ENCODE results near the gene TEX264. TPM values are rescaled to one million over a fixed set of nuclear protein-coding genes. Genes with fewer than 3 reads are reported as not detected.

Gene TEX264
- total and polyA plus RNA-seq, 8 donors, result 18.7 to 73.0 (median 37.3) TPM

DNA sequence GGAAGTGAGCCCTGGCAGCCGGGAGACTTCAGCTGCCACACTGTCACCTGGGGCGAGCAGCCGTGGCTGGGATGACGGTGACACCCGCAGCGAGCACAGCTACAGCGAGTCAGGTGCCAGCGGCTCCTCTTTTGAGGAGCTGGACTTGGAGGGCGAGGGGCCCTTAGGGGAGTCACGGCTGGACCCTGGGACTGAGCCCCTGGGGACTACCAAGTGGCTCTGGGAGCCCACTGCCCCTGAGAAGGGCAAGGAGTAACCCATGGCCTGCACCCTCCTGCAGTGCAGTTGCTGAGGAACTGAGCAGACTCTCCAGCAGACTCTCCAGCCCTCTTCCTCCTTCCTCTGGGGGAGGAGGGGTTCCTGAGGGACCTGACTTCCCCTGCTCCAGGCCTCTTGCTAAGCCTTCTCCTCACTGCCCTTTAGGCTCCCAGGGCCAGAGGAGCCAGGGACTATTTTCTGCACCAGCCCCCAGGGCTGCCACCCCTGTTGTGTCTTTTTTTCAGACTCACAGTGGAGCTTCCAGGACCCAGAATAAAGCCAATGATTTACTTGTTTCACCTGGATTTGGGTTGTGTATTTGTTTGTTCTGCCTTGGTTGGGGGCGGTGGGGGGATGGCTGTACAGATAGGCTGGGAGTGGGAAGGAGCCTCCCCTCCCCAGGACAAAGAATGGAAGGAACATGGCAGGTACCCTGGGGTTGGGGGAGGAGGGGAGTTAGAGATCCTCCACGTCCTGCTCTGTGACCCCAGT lies 32.9 kb downstream of the TEX264 start:
- Histone ChIP-seq H3K27ac (no peak overlapping the region), H3K4me3 (no peak overlapping the region), H3K4me1 (peaks cover 5 to 14% (median 11%) of the 10 kb centered on the region in 4 donors), H3K36me3 (peaks cover 45 to 73% (median 67%) of the 10 kb centered on the region in 4 donors), H3K9me3 (no peaks in the 10 kb centered on the region), H3K27me3 (peaks cover 0 to 15% (median 0%) of the 10 kb centered on the region in 3 donors)
- 70 to 79% (median 75%) methylated on average over 2 to 12 of the region's 12 CpGs for WGBS, 5 donors
- no peak for DNase-seq
- intact Hi-C loops (cut with DNase I; ENCODE audit: low total_unique reads), result no loop called here
- TF ChIP-seq POLR2AphosphoS5 (IDR thresholded peaks at IDR 0.05) (no peak), POLR2A (IDR thresholded peaks at IDR 0.05) (no peak), EP300 (IDR thresholded peaks at IDR 0.05) (no peak)
- TF ChIP-seq, protein P1, sequence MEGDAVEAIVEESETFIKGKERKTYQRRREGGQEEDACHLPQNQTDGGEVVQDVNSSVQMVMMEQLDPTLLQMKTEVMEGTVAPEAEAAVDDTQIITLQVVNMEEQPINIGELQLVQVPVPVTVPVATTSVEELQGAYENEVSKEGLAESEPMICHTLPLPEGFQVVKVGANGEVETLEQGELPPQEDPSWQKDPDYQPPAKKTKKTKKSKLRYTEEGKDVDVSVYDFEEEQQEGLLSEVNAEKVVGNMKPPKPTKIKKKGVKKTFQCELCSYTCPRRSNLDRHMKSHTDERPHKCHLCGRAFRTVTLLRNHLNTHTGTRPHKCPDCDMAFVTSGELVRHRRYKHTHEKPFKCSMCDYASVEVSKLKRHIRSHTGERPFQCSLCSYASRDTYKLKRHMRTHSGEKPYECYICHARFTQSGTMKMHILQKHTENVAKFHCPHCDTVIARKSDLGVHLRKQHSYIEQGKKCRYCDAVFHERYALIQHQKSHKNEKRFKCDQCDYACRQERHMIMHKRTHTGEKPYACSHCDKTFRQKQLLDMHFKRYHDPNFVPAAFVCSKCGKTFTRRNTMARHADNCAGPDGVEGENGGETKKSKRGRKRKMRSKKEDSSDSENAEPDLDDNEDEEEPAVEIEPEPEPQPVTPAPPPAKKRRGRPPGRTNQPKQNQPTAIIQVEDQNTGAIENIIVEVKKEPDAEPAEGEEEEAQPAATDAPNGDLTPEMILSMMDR (IDR thresholded peaks at IDR 0.05), result no peak

DNA sequence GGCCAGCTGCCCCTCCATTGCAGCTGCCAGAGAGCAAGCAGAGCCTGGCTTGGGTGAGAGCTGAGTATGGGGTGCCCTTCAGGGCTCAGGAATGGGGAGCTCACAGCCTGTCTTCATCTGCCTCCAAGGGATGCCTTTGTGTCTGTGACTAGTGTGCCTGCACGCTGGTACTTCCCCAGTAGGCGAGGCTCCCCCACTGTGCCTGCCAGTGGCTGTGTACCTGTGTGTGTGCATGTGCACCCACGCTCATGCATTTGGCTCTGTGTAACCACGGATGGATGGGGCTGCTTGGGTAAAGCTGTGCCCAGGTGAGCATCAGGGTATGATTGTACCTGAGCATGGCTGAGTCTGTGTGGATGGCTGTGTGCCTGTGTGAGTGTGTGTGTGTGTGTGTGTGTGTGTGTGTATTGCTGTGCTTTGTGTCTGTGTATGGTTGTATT lies 33.5 kb downstream of the TEX264 start:
- no peak overlapping the region for H3K27ac ChIP-seq
- no peak overlapping the region for H3K4me3 ChIP-seq
- peaks cover 0 to 15% (median 0%) of the 10 kb centered on the region in 3 donors for H3K27me3 ChIP-seq
- intact Hi-C loops (cut with DNase I; ENCODE audit: low total_unique reads), result no loop called here
- peaks cover 39 to 67% (median 61%) of the 10 kb centered on the region in 4 donors for H3K36me3 ChIP-seq
- DNase-seq, result no peak
- TF ChIP-seq POLR2A (IDR thresholded peaks at IDR 0.05) (no peak), EP300 (IDR thresholded peaks at IDR 0.05) (no peak), POLR2AphosphoS5 (IDR thresholded peaks at IDR 0.05) (no peak)
- TF ChIP-seq, protein P1 (IDR thresholded peaks at IDR 0.05), result no peak
- no peaks in the 10 kb centered on the region for H3K9me3 ChIP-seq
- H3K4me1 ChIP-seq, result peaks cover 5 to 14% (median 11%) of the 10 kb centered on the region in 4 donors
- WGBS, 5 donors, result 73 to 90% (median 83%) methylated on average over 2 to 4 of the region's 4 CpGs

DNA sequence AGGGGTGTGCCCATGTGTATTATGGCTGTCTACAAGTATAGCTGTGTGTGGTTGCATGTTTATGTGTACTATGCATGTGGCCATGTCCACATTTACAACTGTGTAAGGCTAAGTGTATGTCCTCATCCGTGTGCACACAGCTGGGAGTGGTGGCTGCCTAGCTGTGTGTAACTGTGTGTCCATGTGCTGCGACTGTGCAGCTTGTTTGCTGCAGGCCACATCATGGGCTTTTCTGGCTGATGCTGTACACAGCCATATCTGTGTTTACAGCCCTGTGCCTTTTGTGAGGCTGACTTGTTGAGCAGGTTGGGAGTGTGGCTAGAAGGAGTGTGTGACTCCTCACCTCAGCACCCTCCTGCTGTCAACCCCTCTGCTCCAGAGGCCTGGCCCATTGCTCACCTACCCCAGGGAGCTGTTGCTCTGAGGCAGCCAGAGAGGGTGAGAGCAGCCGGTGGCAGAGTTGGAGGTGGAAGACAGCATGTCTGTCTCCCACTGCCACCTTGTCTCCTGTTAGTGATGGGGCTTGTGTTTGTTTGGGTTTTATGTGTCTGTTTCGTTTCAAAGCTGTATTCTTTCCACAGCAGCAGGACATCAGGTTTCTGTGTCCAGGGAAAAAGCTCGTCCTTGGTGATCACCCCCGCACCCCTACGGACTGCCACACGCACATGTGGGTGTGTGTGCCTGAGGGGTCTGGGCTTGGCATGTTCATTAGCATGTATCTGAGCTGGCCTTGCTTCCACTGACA lies 34.4 kb downstream of the TEX264 start:
- DNase-seq, result no peak
- H3K4me1 ChIP-seq, result peaks cover 5 to 14% (median 11%) of the 10 kb centered on the region in 4 donors
- peaks cover 0 to 15% (median 0%) of the 10 kb centered on the region in 3 donors for H3K27me3 ChIP-seq
- H3K9me3 ChIP-seq, result no peaks in the 10 kb centered on the region
- WGBS, 5 donors, result 85 to 92% (median 87%) methylated on average over 7 to 8 of the region's 8 CpGs
- intact Hi-C loops (cut with DNase I; ENCODE audit: low total_unique reads), result no loop called here
- no peak overlapping the region for H3K27ac ChIP-seq
- no peak overlapping the region for H3K4me3 ChIP-seq
- peaks cover 30 to 58% (median 52%) of the 10 kb centered on the region in 4 donors for H3K36me3 ChIP-seq
- TF ChIP-seq, protein P1 (IDR thresholded peaks at IDR 0.05), result no peak
- TF ChIP-seq EP300 (IDR thresholded peaks at IDR 0.05), result no peak
- TF ChIP-seq POLR2A (IDR thresholded peaks at IDR 0.05), result no peak
- no peak for TF ChIP-seq POLR2AphosphoS5 (IDR thresholded peaks at IDR 0.05)

DNA sequence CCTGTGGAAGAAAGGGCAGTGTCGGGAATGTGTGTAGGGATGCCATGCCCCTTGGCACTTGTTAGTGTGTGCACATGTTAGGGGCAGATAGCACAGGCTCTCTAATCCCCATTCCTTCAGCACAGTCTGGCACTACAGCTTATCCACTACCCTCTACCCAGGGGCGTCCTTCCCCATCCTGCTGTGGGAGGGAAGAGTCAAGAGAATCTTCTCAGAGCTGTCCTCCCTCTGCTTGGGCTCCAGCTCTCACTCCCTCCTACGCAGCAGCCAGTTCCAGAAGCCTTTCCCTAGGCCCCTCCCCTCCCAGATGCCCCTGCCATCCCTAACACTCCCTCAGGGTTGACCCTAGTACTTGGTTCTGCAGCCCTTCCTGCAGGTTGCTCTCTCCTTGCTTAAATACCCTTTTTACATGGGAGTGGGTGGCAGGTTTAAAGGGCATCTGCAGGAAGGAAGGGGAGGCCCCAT lies 35.0 kb downstream of the TEX264 start:
- Histone ChIP-seq H3K4me1 (peaks cover 5 to 14% (median 11%) of the 10 kb centered on the region in 4 donors), H3K36me3 (peaks cover 25 to 52% (median 46%) of the 10 kb centered on the region in 4 donors), H3K27me3 (peaks cover 0 to 15% (median 0%) of the 10 kb centered on the region in 3 donors), H3K9me3 (no peaks in the 10 kb centered on the region), H3K4me3 (no peak overlapping the region), H3K27ac (no peak overlapping the region)
- no peak for DNase-seq
- WGBS, 5 donors, result 74 to 90% (median 81%) methylated on average over 3 of the region's 3 CpGs
- TF ChIP-seq, protein P1 (IDR thresholded peaks at IDR 0.05), result no peak
- TF ChIP-seq POLR2A (IDR thresholded peaks at IDR 0.05), result no peak
- TF ChIP-seq POLR2AphosphoS5 (IDR thresholded peaks at IDR 0.05), result no peak
- no peak for TF ChIP-seq EP300 (IDR thresholded peaks at IDR 0.05)
- intact Hi-C loops (cut with DNase I; ENCODE audit: low total_unique reads), result no loop called here

Data from stomach (tissue), 9 donors.